ENCODE data around the gene CKS2.

DNA sequence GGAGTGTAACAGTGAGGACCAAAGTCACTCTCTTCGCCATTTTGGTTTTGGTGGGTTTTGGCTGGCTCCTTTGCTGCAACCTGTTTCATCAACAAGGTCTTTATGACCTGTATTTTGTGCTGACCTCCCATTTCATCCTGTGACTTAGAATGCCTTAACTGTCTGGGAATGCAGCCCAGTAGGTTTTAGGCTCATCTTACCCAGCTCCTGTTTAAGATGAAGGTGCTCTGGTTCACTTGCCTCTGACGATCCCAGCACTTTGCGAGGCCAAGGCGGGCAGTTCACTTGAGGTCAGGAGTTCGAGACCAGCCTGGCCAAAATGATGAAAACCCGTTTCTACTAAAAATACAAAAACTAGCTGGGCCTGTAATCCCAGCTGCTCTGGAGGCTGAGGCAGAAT lies 1.8 kb upstream of the CKS2 start:
- TF ChIP-seq, protein P1, sequence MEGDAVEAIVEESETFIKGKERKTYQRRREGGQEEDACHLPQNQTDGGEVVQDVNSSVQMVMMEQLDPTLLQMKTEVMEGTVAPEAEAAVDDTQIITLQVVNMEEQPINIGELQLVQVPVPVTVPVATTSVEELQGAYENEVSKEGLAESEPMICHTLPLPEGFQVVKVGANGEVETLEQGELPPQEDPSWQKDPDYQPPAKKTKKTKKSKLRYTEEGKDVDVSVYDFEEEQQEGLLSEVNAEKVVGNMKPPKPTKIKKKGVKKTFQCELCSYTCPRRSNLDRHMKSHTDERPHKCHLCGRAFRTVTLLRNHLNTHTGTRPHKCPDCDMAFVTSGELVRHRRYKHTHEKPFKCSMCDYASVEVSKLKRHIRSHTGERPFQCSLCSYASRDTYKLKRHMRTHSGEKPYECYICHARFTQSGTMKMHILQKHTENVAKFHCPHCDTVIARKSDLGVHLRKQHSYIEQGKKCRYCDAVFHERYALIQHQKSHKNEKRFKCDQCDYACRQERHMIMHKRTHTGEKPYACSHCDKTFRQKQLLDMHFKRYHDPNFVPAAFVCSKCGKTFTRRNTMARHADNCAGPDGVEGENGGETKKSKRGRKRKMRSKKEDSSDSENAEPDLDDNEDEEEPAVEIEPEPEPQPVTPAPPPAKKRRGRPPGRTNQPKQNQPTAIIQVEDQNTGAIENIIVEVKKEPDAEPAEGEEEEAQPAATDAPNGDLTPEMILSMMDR (IDR thresholded peaks at IDR 0.05 in 8 of 11, conservative IDR thresholded peaks at IDR 0.05 in 3 of 11) = no peak
- TF ChIP-seq POLR2A (IDR thresholded peaks at IDR 0.05) = no peak

Measured in spleen (tissue), 7 donors.